A673 (cell line): ENCODE results near the gene MAPKAP1.

Experiments
- EZH2 ChIP-seq: fragments of 200-600 bp; sonication (generic); IDR thresholded peaks from 2 replicates; pipeline ENCODE4 v1.6.1; 2017; ENCODE audit warnings: borderline replicate concordance, low read depth, mild to moderate bottlenecking, mixed read lengths, antibody characterized with exemption, low read length; ENCODE audit not compliant: poor library complexity, severe bottlenecking
- TF ChIP-seq, protein P1 (sequence below): fragments of 300-800, 200-600 bp; sonication (generic); conservative IDR thresholded peaks from 2 replicates; pipeline ENCODE4 v1.5.1; 2017; ENCODE audit warnings: low read depth, mild to moderate bottlenecking, antibody characterized with exemption, low read length, moderate library complexity, mixed read lengths

DNA sequence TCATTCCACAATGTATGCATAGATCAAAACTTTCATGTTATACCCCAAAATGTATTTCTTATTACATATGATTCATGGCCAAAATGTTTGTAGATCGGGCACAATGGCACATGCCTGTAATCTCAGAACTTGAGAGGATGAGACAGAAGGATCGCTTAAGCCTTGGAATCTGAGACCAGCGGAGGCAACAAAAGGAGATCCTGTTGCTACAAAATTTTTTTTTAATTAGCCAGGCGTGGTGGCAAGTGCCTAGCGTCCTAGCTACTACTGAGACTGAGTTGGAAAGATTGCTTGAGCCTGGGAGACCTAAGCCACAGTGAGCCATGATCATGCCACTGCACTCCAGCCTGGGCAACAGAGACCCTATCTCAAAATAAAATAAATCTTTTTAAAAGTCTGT is 89.9 kb downstream of the MAPKAP1 start:
- TF ChIP-seq, protein P1, sequence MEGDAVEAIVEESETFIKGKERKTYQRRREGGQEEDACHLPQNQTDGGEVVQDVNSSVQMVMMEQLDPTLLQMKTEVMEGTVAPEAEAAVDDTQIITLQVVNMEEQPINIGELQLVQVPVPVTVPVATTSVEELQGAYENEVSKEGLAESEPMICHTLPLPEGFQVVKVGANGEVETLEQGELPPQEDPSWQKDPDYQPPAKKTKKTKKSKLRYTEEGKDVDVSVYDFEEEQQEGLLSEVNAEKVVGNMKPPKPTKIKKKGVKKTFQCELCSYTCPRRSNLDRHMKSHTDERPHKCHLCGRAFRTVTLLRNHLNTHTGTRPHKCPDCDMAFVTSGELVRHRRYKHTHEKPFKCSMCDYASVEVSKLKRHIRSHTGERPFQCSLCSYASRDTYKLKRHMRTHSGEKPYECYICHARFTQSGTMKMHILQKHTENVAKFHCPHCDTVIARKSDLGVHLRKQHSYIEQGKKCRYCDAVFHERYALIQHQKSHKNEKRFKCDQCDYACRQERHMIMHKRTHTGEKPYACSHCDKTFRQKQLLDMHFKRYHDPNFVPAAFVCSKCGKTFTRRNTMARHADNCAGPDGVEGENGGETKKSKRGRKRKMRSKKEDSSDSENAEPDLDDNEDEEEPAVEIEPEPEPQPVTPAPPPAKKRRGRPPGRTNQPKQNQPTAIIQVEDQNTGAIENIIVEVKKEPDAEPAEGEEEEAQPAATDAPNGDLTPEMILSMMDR = no peak
- TF ChIP-seq EZH2 = no peak
